Measurements from ENCODE around the gene F10.
"Not testable (repeated sequence)": the region's sequence is repeated elsewhere in the genome, so short reads cannot be mapped to it uniquely, and the experiment has no call there.

The F10 gene

GRCh38 chr13:113076681-113077401, 45.8 kb upstream of the F10 start:
- DNase-seq (ENCODE audit: low spot score) (peak; percentile 44), ATAC-seq (ENCODE audit: low read depth) (no peak)
- Histone ChIP-seq H3K4me3 (ENCODE audit: severe bottlenecking) (no peak overlapping the region), H3K36me3 (ENCODE audit: low read depth) (no peaks in the 10 kb centered on the region), H3K27ac (ENCODE audit: poor library complexity, severe bottlenecking) (no peak overlapping the region), H3K9me3 (ENCODE audit: severe bottlenecking) (no peaks in the 10 kb centered on the region), H3K4me1 (ENCODE audit: insufficient read depth, poor library complexity, severe bottlenecking) (no peaks in the 10 kb centered on the region), H3K27me3 (ENCODE audit: insufficient read depth, poor library complexity, severe bottlenecking) (no peaks in the 10 kb centered on the region)
- TF ChIP-seq CTCF (IDR thresholded peaks at IDR 0.05; ENCODE audit: poor library complexity, severe bottlenecking) = no peak

- Histone ChIP-seq H3K4me3 (ENCODE audit: severe bottlenecking) (no peak overlapping the region), H3K27me3 (ENCODE audit: insufficient read depth, poor library complexity, severe bottlenecking) (no peaks in the 10 kb centered on the region), H3K9me3 (ENCODE audit: severe bottlenecking) (no peaks in the 10 kb centered on the region), H3K4me1 (ENCODE audit: insufficient read depth, poor library complexity, severe bottlenecking) (no peaks in the 10 kb centered on the region), H3K36me3 (ENCODE audit: low read depth) (no peaks in the 10 kb centered on the region), H3K27ac (ENCODE audit: poor library complexity, severe bottlenecking) (no peak overlapping the region)
- DNase-seq (ENCODE audit: low spot score) = peak; percentile 45
- TF ChIP-seq CTCF (IDR thresholded peaks at IDR 0.05; ENCODE audit: poor library complexity, severe bottlenecking) = no peak
- ATAC-seq (ENCODE audit: low read depth) = no peak
These were observed 45.0 kb upstream of the F10 start for GRCh38 chr13:113077566-113077952.

- H3K4me1 ChIP-seq (ENCODE audit: insufficient read depth, poor library complexity, severe bottlenecking) = no peaks in the 10 kb centered on the region
These were observed 44.4 kb upstream of the F10 start for GRCh38 chr13:113077953-113078901.

GRCh38 chr13:113078902-113079780, 43.5 kb upstream of the F10 start:
- no peaks in the 10 kb centered on the region for H3K9me3 ChIP-seq (ENCODE audit: severe bottlenecking)
- no peaks in the 10 kb centered on the region for H3K36me3 ChIP-seq (ENCODE audit: low read depth)
- TF ChIP-seq CTCF (IDR thresholded peaks at IDR 0.05; ENCODE audit: poor library complexity, severe bottlenecking) = no peak
- no peaks in the 10 kb centered on the region for H3K27me3 ChIP-seq (ENCODE audit: insufficient read depth, poor library complexity, severe bottlenecking)
- no peaks in the 10 kb centered on the region for H3K4me1 ChIP-seq (ENCODE audit: insufficient read depth, poor library complexity, severe bottlenecking)
- H3K4me3 ChIP-seq (ENCODE audit: severe bottlenecking) = no peak overlapping the region
- ATAC-seq (ENCODE audit: low read depth) (no peak), DNase-seq (ENCODE audit: low spot score) (peak; percentile 38)
- no peak overlapping the region for H3K27ac ChIP-seq (ENCODE audit: poor library complexity, severe bottlenecking)

More at GRCh38 chr13:113077953-113078901, 44.4 kb upstream of the F10 start:
- TF ChIP-seq CTCF (IDR thresholded peaks at IDR 0.05; ENCODE audit: poor library complexity, severe bottlenecking) = no peak
- Histone ChIP-seq H3K27me3 (ENCODE audit: insufficient read depth, poor library complexity, severe bottlenecking) (no peaks in the 10 kb centered on the region), H3K36me3 (ENCODE audit: low read depth) (no peaks in the 10 kb centered on the region), H3K9me3 (ENCODE audit: severe bottlenecking) (no peaks in the 10 kb centered on the region), H3K27ac (ENCODE audit: poor library complexity, severe bottlenecking) (no peak overlapping the region), H3K4me3 (ENCODE audit: severe bottlenecking) (no peak overlapping the region)
- DNase-seq (ENCODE audit: low spot score) (peak; percentile 49), ATAC-seq (ENCODE audit: low read depth) (no peak)

- H3K36me3 ChIP-seq (ENCODE audit: low read depth); H3K9me3 ChIP-seq (ENCODE audit: severe bottlenecking); ATAC-seq (ENCODE audit: low read depth); H3K4me3 ChIP-seq (ENCODE audit: severe bottlenecking); H3K27me3 ChIP-seq (ENCODE audit: insufficient read depth, poor library complexity, severe bottlenecking); H3K4me1 ChIP-seq (ENCODE audit: insufficient read depth, poor library complexity, severe bottlenecking); H3K27ac ChIP-seq (ENCODE audit: poor library complexity, severe bottlenecking): not testable (repeated sequence)
- DNase-seq (ENCODE audit: low spot score) = peak; percentile 18
These were observed 42.9 kb upstream of the F10 start for GRCh38 chr13:113079781-113080080.
